ENCODE data around the gene KLHL15. TPM values are rescaled to one million over a fixed set of nuclear protein-coding genes. Genes with fewer than 3 reads are reported as not detected.

The KLHL15 gene
- total RNA-seq, 1 donor from 2014 or later = 16.2 TPM

DNA sequence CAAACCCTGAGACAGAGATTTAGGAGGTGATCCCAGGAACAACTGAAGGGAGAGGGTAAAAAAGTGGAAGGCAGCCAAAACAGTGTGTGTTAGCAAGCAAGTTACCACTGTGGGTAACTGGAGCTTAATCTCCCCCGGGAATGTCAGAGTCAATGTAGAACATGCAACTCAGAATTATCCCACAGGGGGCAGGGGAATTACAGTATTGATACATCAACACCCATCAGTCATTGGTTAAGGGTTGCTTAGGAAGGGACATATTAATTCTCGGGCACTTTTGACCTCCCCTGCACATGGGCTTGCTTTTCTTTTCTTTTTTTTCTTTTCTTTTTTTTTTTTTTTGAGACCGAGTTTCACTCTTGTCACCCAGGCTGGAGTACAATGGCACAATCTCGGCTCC is 89.9 kb downstream of the KLHL15 start:
- no peak overlapping the region for H3K27ac ChIP-seq (ENCODE audit: low read depth, low read length)
- H3K9ac ChIP-seq (ENCODE audit: low read depth in 1 of 3, low read length in 3 of 3) = no peak overlapping the region
- H3K4me1 ChIP-seq (ENCODE audit: control insufficient read depth in 3 of 3, insufficient read depth in 3 of 3, low read length in 3 of 3) = no peaks in the 10 kb centered on the region
- H3K4me3 ChIP-seq (ENCODE audit: low read length in 3 of 3) = no peak overlapping the region
- H3K36me3 ChIP-seq (ENCODE audit: control insufficient read depth in 3 of 3, insufficient read depth in 3 of 3, low read length in 3 of 3) = no peaks in the 10 kb centered on the region
- H3K27me3 ChIP-seq (ENCODE audit: control insufficient read depth in 3 of 3, insufficient read depth in 3 of 3, low read length in 3 of 3) = no peaks in the 10 kb centered on the region
- H3K9me3 ChIP-seq (ENCODE audit: control insufficient read depth in 3 of 3, low read length in 3 of 3) = no peaks in the 10 kb centered on the region

DNA sequence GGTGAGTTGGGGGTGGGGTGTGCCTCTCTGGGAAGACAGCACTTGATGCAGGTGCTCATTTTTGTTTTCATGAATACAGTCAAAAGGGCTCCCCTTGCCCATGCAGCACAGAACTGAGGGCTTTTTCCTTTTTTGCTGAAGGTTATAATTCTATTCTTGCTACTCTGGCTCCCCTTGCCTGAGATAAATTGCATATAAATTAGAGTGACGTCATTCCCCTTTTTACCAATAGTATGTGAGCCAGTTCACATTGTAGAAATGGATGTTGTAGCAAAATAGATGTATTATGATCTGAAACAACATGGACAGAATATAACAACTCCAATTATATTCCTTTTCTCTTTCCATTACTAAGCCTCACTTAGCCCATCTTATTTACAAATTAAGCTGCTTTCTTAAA is 90.8 kb downstream of the KLHL15 start:
- Histone ChIP-seq H3K27ac (ENCODE audit: low read depth, low read length) (no peak overlapping the region), H3K4me3 (ENCODE audit: low read length in 3 of 3) (no peak overlapping the region), H3K9me3 (ENCODE audit: control insufficient read depth in 3 of 3, low read length in 3 of 3) (no peaks in the 10 kb centered on the region), H3K4me1 (ENCODE audit: control insufficient read depth in 3 of 3, insufficient read depth in 3 of 3, low read length in 3 of 3) (no peaks in the 10 kb centered on the region), H3K27me3 (ENCODE audit: control insufficient read depth in 3 of 3, insufficient read depth in 3 of 3, low read length in 3 of 3) (no peaks in the 10 kb centered on the region), H3K9ac (ENCODE audit: low read depth in 1 of 3, low read length in 3 of 3) (no peak overlapping the region), H3K36me3 (ENCODE audit: control insufficient read depth in 3 of 3, insufficient read depth in 3 of 3, low read length in 3 of 3) (no peaks in the 10 kb centered on the region)

DNA sequence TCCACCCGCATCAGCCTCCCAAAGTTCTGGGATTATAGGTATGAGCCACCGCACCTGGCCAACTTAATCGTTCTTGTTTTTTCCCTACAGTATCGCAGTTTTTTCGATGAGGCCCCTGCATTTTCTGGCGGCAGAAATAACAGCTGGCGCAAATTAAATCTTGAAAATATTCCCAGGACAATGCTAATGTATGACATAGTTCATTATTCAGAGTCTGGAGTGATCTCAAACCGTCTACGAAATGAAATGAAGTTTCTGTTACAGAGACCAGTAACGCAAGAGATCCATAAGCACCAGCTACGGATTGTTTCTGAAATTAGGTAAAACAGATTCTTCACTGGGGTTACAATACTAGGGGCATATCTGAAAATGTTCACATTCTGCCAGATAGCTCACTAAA is 91.9 kb downstream of the KLHL15 start:
- Histone ChIP-seq H3K9me3 (ENCODE audit: control insufficient read depth in 3 of 3, low read length in 3 of 3) (no peaks in the 10 kb centered on the region), H3K9ac (ENCODE audit: low read depth in 1 of 3, low read length in 3 of 3) (no peak overlapping the region), H3K27me3 (ENCODE audit: control insufficient read depth in 3 of 3, insufficient read depth in 3 of 3, low read length in 3 of 3) (no peaks in the 10 kb centered on the region), H3K36me3 (ENCODE audit: control insufficient read depth in 3 of 3, insufficient read depth in 3 of 3, low read length in 3 of 3) (no peaks in the 10 kb centered on the region), H3K27ac (ENCODE audit: low read depth, low read length) (no peak overlapping the region), H3K4me1 (ENCODE audit: control insufficient read depth in 3 of 3, insufficient read depth in 3 of 3, low read length in 3 of 3) (no peaks in the 10 kb centered on the region), H3K4me3 (ENCODE audit: low read length in 3 of 3) (no peak overlapping the region)

Other genes starting within 250 kb of the KLHL15 start
- gene SAT1, start 244.0 kb downstream of the KLHL15 start, total RNA-seq = 26.1 TPM
- 13.0 TPM for gene APOO, start 119.2 kb downstream of the KLHL15 start, total RNA-seq
- gene CXorf58, start 119.2 kb downstream of the KLHL15 start, total RNA-seq = not detected
- 189 TPM for gene EIF2S3, start 27.8 kb upstream of the KLHL15 start, total RNA-seq
- gene ZFX, start 122.5 kb upstream of the KLHL15 start, total RNA-seq = 29.7 TPM

Measured in skeletal muscle tissue (tissue), 4 donors.